NB4 (cell line): ENCODE measurements around the gene LY86.
A peak's percentile ranks its signal among the peaks of the same experiment; 100 is the strongest.

ENCODE experiments used
- MYC ChIP-seq: IDR thresholded peaks from 2 replicates; pipeline ENCODE4 v1.6.1; 2011; ENCODE audit warnings: low read depth, low read length
- POLR2A ChIP-seq: IDR thresholded peaks from 2 replicates; pipeline ENCODE4 v1.6.1; 2011; ENCODE audit warnings: mild to moderate bottlenecking; ENCODE audit not compliant: insufficient read length; ENCODE audit errors: extremely low read depth
- TF ChIP-seq, protein P1 (sequence below): IDR thresholded peaks from one replicate; pipeline ENCODE4 v1.5.1; 2012; ENCODE audit warnings: low read depth, low read length
- TF ChIP-seq, protein P2 (sequence below): IDR thresholded peaks from 2 replicates; pipeline ENCODE4 v1.6.1; 2011; ENCODE audit warnings: low read depth, low read length

DNA sequence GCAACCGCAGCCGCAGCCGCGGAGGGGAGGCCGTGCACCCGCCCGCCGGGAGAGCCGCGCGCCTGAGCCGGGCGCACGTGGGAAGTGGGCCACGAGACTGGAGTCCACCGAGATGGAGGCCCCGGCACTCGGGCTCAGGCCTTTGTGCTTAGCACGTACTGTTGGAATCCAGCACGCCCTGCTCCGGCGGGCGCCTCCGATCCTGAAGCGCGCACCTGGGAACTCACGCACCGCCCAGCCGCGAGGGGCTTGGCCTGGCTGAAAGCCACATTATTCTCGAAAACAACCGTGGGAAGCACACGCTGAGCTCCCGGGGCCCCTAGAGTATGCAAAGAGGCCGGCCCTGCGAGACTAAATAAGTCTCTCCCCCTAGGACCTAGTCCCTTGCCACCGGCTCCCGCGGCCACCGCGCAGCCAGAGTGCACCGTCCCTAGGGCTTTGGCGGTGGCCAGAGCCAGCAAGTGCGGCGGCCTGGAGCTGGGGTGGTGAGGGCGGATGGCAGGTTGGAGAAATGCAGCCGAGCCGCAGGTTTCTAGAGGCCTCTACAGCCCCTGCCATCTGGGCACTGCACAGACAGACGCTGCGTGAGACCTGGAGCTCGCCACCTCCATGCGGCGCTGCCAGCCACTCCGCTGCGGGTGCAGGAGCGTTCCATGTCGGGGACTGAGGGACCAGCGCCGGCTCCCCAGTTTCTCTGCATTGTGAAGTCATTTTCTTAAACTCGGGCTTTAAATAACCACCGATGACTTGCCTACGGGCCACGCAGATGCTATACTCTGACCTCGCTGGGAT is 42.0 kb upstream of the LY86 start:
- TF ChIP-seq, protein P1, sequence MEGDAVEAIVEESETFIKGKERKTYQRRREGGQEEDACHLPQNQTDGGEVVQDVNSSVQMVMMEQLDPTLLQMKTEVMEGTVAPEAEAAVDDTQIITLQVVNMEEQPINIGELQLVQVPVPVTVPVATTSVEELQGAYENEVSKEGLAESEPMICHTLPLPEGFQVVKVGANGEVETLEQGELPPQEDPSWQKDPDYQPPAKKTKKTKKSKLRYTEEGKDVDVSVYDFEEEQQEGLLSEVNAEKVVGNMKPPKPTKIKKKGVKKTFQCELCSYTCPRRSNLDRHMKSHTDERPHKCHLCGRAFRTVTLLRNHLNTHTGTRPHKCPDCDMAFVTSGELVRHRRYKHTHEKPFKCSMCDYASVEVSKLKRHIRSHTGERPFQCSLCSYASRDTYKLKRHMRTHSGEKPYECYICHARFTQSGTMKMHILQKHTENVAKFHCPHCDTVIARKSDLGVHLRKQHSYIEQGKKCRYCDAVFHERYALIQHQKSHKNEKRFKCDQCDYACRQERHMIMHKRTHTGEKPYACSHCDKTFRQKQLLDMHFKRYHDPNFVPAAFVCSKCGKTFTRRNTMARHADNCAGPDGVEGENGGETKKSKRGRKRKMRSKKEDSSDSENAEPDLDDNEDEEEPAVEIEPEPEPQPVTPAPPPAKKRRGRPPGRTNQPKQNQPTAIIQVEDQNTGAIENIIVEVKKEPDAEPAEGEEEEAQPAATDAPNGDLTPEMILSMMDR, result no peak
- TF ChIP-seq POLR2A (no peak), MYC (peak; percentile 40; the same call in 1 of the 2 replicates)
- TF ChIP-seq, protein P2, sequence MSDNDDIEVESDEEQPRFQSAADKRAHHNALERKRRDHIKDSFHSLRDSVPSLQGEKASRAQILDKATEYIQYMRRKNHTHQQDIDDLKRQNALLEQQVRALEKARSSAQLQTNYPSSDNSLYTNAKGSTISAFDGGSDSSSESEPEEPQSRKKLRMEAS, result peak; percentile 83
